Neuron (in vitro differentiated cells): ENCODE data around the gene FIZ1.

ENCODE experiments used
- H2AFZ ChIP-seq: one replicate; pipeline ENCODE4 v1.6.1; 2013; ENCODE audit warnings: low read depth, mild to moderate bottlenecking, inconsistent platforms, low read length, moderate library complexity
- H3K27me3 ChIP-seq: one replicate; pipeline ENCODE4 v1.6.1; 2013; ENCODE audit warnings: low read length; ENCODE audit not compliant: insufficient read depth
- H3K36me3 ChIP-seq: one replicate; pipeline ENCODE4 v1.6.1; 2013; ENCODE audit warnings: low read length; ENCODE audit not compliant: insufficient read depth
- H3K4me1 ChIP-seq: one replicate; pipeline ENCODE4 v1.6.1; 2013; ENCODE audit warnings: low read length; ENCODE audit not compliant: insufficient read depth
- H3K4me3 ChIP-seq: 2 replicates; pipeline ENCODE4 v1.5.1; 2013; ENCODE audit warnings: mild to moderate bottlenecking, low read length, moderate library complexity
- H3K9me3 ChIP-seq: one replicate; pipeline ENCODE4 v1.6.1; 2013; ENCODE audit warnings: low read length

Gene FIZ1

DNA sequence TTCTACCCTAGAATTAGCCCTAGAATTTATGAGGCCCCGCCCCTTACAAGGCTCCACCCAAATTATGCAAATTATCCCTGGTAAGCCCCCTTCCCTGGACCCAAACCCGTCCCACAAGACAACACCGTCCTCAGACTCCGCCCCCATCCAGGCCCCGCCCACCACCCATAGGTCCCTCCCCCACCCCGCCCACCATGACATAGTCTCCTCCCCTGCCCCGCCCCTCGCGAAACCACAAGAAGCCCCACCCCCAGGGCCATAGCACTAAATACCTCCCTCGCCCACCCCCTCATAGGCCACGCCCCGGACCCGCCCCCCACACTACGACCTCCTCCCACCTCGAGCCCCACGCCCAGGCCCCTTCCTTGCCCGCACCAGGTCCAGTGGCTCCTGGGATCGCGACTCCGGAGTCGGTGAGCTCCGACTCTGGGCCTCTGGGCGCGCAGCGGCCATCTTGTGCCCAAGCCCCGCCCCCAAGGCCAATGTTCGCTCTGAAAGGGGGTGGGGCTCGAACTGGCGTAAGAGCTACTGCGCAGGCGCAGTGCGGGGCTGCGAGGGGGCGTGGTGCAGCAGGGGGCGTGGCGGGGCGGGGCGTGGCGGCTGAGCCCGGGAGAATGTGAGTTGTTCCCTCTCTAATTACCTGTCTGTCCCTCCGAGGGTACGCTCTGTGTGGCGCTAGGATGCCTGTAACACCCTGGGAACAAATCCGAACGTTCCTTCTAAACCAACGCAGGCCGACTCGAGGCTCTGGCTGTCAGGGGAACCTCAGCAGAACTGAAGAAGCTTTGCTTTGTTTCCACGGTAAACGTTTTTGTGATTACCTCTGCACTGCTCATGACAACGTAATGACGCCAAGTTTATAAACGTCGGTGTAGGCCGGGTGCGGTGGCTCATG, 25.0 kb upstream of the FIZ1 start, which contains the start of gene ZNF784:
Gene ZNF784, minus strand, starts transcription at position 458 of the 895 bp plus-strand sequence. Its CDS starts 5 bp downstream, at position 453.
- H3K36me3 ChIP-seq = peaks cover 21% of the 10 kb centered on the region
- peak within 1 kb of the TSS; percentile 67 for H3K4me3 ChIP-seq
- H2AFZ ChIP-seq = peak within 1 kb of the TSS; percentile 44

DNA sequence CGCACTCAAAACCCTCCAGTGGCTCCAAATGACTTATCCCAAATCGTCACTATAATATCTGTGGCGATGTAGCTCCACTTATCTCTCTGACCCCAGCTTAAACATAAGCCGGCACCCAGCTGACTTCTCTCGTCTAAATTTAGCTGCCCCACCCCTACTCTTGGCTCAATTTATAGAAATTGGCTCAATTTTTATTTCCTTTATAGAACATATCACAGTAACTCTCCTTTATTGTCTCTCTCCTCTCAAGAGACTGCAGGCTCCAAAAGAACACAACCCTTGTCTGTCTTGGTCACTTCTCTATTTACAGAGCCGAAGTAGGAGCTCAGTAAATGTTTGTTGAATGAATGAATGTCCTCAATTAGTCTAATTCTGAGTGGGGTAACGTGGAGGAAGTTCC, 24.2 kb upstream of the FIZ1 start:
- Histone ChIP-seq H3K36me3 (peaks cover 21% of the 10 kb centered on the region), H3K27me3 (no peaks in the 10 kb centered on the region), H3K9me3 (no peaks in the 10 kb centered on the region), H3K4me1 (peaks cover 3% of the 10 kb centered on the region), H3K4me3 (peak overlapping the region; percentile 67), H2AFZ (no peak overlapping the region)

More for the DNA sequence above, 25.0 kb upstream of the FIZ1 start, which contains the start of gene ZNF784:
- no peaks in the 10 kb centered on the region for H3K9me3 ChIP-seq
- peaks cover 3% of the 10 kb centered on the region for H3K4me1 ChIP-seq
- H3K27me3 ChIP-seq = no peaks in the 10 kb centered on the region

DNA sequence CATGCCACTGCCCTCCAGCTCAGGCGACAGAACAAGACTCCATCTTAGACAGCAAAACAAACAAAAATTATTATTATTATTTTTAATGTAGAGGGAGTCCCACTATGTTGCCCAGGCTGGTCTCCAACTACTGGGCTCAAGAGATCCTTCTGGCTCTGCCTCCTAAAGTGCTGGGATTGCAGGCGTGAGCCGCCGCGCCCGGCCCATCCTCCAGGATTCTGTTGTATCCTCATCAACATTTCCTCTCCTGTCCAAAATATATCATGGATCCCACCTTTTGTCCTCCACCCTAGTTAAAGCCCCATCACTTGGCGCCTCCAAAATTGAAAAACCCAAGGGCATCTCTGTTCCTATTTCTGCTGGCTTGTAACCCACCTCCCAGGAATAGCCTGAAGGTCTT, 23.8 kb upstream of the FIZ1 start:
- Histone ChIP-seq H3K27me3 (no peaks in the 10 kb centered on the region), H2AFZ (no peak overlapping the region), H3K36me3 (peaks cover 21% of the 10 kb centered on the region), H3K4me3 (no peak overlapping the region), H3K4me1 (peaks cover 3% of the 10 kb centered on the region), H3K9me3 (no peaks in the 10 kb centered on the region)

DNA sequence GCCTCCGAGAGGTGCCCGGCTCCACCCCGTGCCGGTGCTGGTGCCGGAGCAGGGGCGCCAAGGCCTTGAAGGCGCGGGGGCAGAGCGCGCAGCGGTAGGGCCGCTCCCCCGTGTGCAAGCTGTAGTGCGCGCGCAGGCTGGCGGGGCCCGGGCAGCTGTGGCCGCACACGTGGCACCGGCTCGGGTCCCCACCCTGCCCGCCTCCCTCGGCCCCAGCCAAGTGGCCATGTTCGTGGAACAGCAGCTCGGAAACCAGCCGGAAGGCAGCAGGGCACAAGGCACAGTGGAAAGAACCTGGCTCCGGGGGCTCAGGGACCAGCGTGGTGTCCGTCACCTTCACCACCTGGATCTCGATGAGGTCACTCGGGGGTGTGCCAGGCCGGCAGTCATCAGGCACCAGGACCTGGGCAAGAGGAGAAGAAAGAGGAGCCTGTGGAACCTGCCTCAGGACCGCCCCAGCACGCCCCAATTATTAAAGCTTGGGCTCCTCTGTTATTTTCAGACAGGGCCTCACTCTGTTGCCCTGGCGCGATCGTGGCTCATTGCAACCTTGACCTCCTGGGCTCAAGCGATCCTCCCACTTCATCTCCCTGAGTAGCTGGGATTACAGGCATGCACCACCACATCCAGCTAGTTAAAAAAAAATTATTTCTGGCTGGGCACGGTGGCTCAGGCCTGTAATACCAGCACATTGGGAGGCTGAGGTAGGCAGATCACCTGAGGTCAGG, 23.1 kb upstream of the FIZ1 start:
- H3K4me3 ChIP-seq = no peak overlapping the region
- no peaks in the 10 kb centered on the region for H3K9me3 ChIP-seq
- no peak overlapping the region for H2AFZ ChIP-seq
- H3K4me1 ChIP-seq = peaks cover 3% of the 10 kb centered on the region
- no peaks in the 10 kb centered on the region for H3K27me3 ChIP-seq
- peaks cover 22% of the 10 kb centered on the region for H3K36me3 ChIP-seq

DNA sequence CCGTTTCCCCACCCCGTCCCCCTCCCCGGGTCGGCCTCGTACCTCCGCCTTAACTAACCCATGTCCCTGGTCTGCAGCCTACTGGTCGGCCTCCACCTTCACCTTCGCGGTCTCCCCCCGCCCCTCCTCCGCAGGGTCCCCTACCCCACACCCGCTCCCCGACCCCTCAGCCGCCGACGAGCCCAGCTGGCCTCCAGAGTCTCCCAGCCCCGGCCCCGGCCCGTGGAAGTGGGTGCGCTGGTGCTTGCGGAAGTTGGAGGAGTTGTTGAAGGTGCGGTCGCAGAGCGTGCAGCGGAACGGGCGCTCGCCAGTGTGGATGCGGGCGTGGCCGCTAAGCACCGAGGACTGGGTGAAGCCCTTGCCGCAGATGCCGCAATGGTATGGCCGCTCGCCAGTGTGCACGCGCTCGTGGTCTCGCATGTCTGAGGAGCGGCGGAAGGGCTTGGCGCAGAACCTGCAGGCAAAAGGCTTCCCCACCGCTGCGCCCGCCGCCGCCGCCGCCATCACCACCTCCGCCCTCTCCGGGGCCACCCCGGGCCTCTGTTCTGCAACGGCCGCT, 22.4 kb upstream of the FIZ1 start:
- no peaks in the 10 kb centered on the region for H3K9me3 ChIP-seq
- H2AFZ ChIP-seq = no peak overlapping the region
- no peak overlapping the region for H3K4me3 ChIP-seq
- peaks cover 3% of the 10 kb centered on the region for H3K4me1 ChIP-seq
- no peaks in the 10 kb centered on the region for H3K27me3 ChIP-seq
- peaks cover 27% of the 10 kb centered on the region for H3K36me3 ChIP-seq

DNA sequence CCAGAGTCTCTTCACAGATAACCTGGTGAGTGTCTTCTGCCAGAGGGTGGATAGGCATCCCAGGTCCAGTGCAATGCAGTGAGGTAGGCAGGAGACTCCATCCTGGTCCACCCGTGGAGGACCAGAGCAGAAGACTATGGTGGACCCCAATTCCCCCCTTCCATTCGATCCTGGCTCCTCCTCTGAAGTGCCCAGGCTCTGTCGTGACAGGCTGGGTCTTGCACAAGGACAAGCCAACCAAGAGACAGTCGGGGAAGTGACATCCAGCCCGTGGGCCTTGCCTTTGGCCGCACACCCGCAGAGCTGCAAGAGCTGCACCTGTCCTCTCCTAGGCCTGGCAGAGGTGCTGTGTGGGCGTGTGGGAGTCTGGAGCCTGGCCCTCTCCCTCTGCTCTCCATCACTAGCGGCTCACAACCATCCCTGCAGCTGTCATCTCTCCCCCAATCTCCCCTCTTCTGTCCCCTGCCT, 21.9 kb upstream of the FIZ1 start:
- Histone ChIP-seq H2AFZ (no peak overlapping the region), H3K36me3 (peaks cover 31% of the 10 kb centered on the region), H3K9me3 (no peaks in the 10 kb centered on the region), H3K4me1 (peaks cover 3% of the 10 kb centered on the region), H3K4me3 (no peak overlapping the region), H3K27me3 (no peaks in the 10 kb centered on the region)

DNA sequence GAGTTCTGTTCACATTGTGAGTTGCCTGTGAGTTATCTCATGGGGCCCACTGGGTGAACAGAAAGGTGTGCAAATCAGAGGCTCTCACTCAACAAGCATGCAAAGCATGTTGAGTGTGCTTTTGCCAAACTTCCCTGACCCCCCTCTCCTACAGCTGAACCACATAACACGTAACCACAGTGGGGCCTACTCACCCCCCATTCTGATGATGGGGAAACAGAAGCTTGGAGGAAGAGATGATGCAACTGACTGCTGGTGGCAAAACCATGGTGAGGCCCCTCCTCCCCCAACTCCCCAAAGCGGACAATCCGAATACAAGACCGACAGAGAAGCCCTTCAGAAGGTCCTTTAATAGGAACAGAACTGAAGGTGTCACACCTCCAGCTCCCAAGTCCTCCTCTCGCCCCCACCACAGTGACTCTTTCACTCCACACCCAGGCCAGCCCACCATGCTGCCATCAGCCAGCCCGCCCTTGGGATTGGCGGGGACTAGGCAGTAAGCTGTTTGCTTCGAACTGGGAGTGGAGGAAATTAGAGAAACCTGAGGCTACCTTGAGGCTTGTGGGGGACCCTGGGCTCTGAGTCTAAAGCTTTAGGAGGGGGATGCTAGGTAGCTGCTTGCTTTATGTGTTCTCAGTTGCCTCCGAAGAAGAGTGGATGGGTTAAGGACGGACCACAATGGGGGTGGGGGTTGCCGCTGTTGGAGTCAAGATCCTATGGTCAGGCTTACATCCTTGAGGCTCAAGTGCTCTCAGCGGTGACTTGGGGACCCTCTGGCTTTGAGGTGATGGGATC, 21.3 kb upstream of the FIZ1 start:
- Histone ChIP-seq H3K4me1 (peaks cover 3% of the 10 kb centered on the region), H2AFZ (no peak overlapping the region), H3K9me3 (no peaks in the 10 kb centered on the region), H3K4me3 (no peak overlapping the region), H3K36me3 (peaks cover 37% of the 10 kb centered on the region), H3K27me3 (no peaks in the 10 kb centered on the region)

DNA sequence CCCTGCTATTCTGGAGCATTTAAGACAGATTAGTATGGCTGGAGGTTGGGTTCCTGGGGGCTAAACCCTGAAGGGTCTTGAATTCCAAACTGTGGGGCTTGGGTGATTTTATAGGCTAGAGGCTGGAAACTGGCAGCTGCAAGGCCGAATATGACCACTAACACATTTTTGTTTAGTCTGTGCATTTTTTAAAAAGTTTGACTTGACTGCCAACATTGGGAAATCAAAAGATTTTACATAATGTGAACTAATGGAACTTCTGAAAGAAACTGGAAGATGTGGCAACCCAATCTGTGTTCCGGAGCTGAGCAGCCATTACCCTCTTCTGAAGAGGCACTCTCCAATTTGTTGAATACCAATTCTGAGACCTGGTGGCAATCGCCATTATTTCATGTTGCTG, 20.0 kb upstream of the FIZ1 start:
- no peak overlapping the region for H2AFZ ChIP-seq
- no peaks in the 10 kb centered on the region for H3K27me3 ChIP-seq
- H3K9me3 ChIP-seq = peaks cover 2% of the 10 kb centered on the region
- no peaks in the 10 kb centered on the region for H3K4me1 ChIP-seq
- H3K36me3 ChIP-seq = peaks cover 46% of the 10 kb centered on the region
- no peak overlapping the region for H3K4me3 ChIP-seq

DNA sequence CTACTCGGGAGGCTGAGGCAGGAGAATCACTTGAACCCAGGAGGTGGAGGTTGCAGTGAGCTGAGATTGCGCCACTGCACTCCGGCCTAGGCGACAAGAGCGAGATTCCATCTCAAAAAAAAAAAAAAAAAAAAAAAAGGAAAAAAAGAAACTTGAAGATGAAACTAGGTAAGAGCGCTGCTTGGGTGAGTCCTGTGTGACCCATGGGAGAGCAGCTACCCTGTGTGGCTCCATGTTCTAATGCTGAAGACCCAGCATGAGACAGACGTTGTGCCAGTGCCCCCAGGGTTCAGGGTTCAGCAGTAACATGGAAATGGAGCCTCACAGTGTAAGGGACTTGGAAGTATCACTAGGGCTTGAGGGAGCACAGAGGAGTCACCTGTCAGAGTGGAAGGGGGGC, 19.1 kb upstream of the FIZ1 start:
- Histone ChIP-seq H3K4me1 (no peaks in the 10 kb centered on the region), H2AFZ (no peak overlapping the region), H3K36me3 (peaks cover 49% of the 10 kb centered on the region), H3K4me3 (no peak overlapping the region), H3K9me3 (peaks cover 2% of the 10 kb centered on the region), H3K27me3 (no peaks in the 10 kb centered on the region)

DNA sequence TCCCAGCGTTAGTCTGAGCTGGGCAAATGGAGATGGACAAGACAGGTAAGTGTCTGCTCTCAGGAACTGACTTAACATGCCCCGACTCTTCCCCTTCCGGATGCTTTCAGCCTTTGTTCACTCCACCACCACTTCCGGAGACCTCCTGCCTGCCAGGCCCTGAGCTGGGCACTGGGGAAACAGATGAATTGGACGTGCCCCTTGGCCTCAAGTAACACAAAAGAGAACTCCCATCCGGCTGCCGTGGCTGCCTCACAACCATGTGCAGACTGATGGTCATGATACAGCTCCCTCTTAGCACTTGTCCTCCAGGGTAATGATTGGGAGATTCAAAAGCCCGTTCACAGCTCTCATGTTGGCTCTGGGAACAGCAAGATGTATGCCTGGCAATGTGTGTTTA, 18.1 kb upstream of the FIZ1 start:
- no peak overlapping the region for H2AFZ ChIP-seq

DNA sequence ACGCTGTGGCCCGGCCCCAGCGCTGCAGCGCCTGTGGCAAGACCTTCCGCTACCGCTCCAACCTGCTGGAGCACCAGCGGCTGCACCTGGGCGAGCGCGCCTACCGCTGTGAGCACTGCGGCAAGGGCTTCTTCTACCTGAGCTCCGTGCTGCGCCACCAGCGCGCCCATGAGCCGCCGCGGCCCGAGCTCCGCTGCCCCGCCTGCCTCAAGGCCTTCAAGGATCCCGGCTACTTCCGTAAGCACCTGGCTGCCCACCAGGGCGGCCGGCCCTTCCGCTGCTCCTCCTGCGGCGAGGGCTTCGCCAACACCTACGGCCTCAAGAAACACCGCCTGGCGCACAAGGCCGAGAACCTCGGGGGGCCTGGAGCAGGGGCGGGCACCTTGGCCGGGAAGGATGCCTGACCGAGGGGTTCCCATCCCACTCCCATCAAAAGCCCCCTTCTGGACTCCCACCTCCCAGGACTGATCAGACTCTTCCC, 17.1 kb upstream of the FIZ1 start:
- peaks cover 2% of the 10 kb centered on the region for H3K9me3 ChIP-seq
- no peaks in the 10 kb centered on the region for H3K27me3 ChIP-seq
- no peaks in the 10 kb centered on the region for H3K4me1 ChIP-seq
- no peak overlapping the region for H2AFZ ChIP-seq
- peaks cover 51% of the 10 kb centered on the region for H3K36me3 ChIP-seq
- H3K4me3 ChIP-seq = no peak overlapping the region

More for the DNA sequence above, 18.1 kb upstream of the FIZ1 start:
- Histone ChIP-seq H3K4me3 (no peak overlapping the region), H3K9me3 (peaks cover 2% of the 10 kb centered on the region), H3K36me3 (peaks cover 53% of the 10 kb centered on the region), H3K4me1 (no peaks in the 10 kb centered on the region), H3K27me3 (no peaks in the 10 kb centered on the region)

DNA sequence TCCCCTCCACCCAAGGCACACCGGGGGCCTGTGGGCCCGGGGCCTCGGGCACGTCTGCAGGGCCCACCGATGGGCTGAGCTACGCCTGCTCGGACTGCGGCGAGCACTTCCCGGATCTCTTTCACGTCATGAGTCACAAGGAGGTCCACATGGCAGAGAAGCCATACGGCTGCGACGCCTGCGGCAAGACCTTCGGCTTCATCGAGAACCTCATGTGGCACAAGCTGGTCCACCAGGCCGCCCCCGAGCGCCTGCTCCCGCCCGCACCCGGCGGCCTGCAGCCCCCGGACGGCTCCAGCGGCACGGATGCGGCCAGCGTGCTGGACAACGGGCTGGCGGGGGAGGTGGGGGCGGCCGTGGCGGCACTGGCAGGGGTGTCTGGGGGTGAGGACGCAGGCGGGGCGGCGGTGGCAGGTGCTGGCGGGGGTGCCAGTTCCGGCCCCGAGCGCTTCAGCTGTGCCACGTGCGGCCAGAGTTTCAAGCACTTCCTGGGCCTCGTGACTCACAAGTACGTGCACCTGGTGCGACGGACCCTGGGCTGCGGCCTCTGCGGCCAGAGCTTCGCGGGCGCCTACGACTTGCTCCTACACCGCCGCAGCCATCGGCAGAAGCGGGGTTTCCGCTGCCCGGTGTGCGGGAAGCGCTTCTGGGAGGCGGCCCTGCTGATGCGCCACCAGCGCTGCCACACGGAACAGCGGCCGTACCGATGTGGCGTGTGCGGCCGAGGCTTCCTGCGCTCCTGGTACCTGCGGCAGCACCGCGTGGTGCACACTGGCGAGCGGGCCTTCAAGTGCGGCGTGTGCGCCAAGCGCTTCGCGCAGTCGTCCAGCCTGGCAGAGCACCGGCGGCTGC, 16.5 kb upstream of the FIZ1 start:
- Histone ChIP-seq H3K4me3 (no peak overlapping the region), H2AFZ (no peak overlapping the region), H3K9me3 (peaks cover 2% of the 10 kb centered on the region), H3K27me3 (no peaks in the 10 kb centered on the region), H3K4me1 (no peaks in the 10 kb centered on the region), H3K36me3 (peaks cover 47% of the 10 kb centered on the region)
